Glomerular visceral epithelial cell (primary cell): ENCODE data around the gene WAC.
"Not testable (repeated sequence)": the region's sequence is repeated elsewhere in the genome, so short reads cannot be mapped to it uniquely, and the experiment has no call there.

Source experiments
- DNase-seq: peaks from one replicate; pipeline ENCODE4 v3.0.0-alpha.2; 2016; ENCODE audit errors: extremely low spot score

WAC gene

GRCh38 chr10:28609636-28610035, 76.7 kb downstream of the WAC start:
- DNase-seq, result not testable (repeated sequence)

GRCh38 chr10:28612877-28613276, 80.0 kb downstream of the WAC start:
- no peak for DNase-seq

- DNase-seq, result no peak
Measured at GRCh38 chr10:28616514-28616913, 83.6 kb downstream of the WAC start.

GRCh38 chr10:28619455-28619854, 86.5 kb downstream of the WAC start:
- no peak for DNase-seq

GRCh38 chr10:28620251-28620650, 87.3 kb downstream of the WAC start:
- DNase-seq, result no peak

- DNase-seq, result no peak
Measured at GRCh38 chr10:28623483-28623882, 90.6 kb downstream of the WAC start.

GRCh38 chr10:28624351-28624750, 91.4 kb downstream of the WAC start:
- no peak for DNase-seq

- peak; percentile 20 for DNase-seq
Measured at GRCh38 chr10:28627102-28627501, 94.2 kb downstream of the WAC start.

GRCh38 chr10:28628184-28628893, 95.4 kb downstream of the WAC start:
- peak; percentile 78 for DNase-seq

- peak; percentile 48 for DNase-seq
Measured at GRCh38 chr10:28631896-28632583, 99.1 kb downstream of the WAC start.

- no peak for DNase-seq
Measured at GRCh38 chr10:28632584-28632945, 99.6 kb downstream of the WAC start.

GRCh38 chr10:28633750-28634149, 100.8 kb downstream of the WAC start:
- peak; percentile 50 for DNase-seq

- DNase-seq, result no peak
Measured at GRCh38 chr10:28637346-28637745, 104.4 kb downstream of the WAC start.

GRCh38 chr10:28638392-28638791, 105.5 kb downstream of the WAC start:
- DNase-seq, result no peak

- no peak for DNase-seq
Measured at GRCh38 chr10:28640551-28640950, 107.6 kb downstream of the WAC start.

GRCh38 chr10:28644647-28645046, 111.7 kb downstream of the WAC start:
- DNase-seq, result no peak

- DNase-seq, result no peak
Measured at GRCh38 chr10:28652106-28652505, 119.2 kb downstream of the WAC start.

GRCh38 chr10:28652703-28653102, 119.8 kb downstream of the WAC start:
- no peak for DNase-seq

- not testable (repeated sequence) for DNase-seq
Measured at GRCh38 chr10:28658824-28659223, 125.9 kb downstream of the WAC start.

GRCh38 chr10:28661035-28661434, 128.1 kb downstream of the WAC start:
- peak; percentile 66 for DNase-seq

GRCh38 chr10:28663576-28664368, 130.9 kb downstream of the WAC start:
- DNase-seq, result peak; percentile 78

GRCh38 chr10:28664369-28664740, 131.4 kb downstream of the WAC start:
- DNase-seq, result no peak
